NCI-H1092 treated with DMSO at 0.1 percent for 48 hours (cell line): ENCODE results near the gene PLCB1.

Source experiments
- DNase-seq: peaks from one replicate; lab custom pipeline; 2025; lab: John Stamatoyannopoulos, UW

PLCB1 gene

DNA sequence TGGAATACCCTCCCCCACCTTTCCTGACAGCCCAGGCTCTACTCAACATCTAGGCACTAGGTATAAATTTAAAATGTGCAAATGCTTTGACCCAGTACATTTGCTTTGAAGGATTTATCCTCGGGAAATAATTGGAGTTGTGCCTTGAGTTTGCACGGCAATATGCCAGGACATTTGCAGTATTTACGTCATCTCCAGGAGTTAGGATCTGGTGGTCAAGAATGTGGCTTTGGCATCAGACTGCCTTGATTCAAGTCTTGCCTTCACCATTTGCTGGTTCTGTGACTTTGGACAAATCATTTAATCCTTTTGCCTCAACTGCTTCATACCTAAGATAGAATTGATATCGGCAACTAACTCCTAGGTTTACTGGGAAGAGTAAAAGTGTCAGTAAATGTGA, 169.6 kb downstream of the PLCB1 start:
- no peak for DNase-seq

DNA sequence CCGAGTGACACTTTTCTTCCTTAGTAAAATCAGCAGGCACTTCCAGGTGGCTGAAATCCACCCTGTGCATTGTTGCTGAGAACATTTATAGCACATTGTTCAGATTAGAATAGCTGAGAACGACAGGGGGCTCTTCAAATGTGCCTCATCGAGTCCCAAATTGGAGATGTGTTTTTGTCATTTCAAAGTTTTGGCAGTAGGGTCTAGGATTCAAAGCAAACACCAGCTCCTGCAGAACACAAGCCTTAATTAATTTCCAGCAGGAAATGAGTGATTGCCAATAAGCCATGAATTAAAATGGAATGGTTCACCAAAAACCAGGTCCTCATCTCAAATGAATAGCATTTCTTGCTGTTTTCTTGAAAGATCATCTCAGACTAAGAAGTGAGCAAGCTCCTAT, 171.6 kb downstream of the PLCB1 start:
- DNase-seq, result no peak

DNA sequence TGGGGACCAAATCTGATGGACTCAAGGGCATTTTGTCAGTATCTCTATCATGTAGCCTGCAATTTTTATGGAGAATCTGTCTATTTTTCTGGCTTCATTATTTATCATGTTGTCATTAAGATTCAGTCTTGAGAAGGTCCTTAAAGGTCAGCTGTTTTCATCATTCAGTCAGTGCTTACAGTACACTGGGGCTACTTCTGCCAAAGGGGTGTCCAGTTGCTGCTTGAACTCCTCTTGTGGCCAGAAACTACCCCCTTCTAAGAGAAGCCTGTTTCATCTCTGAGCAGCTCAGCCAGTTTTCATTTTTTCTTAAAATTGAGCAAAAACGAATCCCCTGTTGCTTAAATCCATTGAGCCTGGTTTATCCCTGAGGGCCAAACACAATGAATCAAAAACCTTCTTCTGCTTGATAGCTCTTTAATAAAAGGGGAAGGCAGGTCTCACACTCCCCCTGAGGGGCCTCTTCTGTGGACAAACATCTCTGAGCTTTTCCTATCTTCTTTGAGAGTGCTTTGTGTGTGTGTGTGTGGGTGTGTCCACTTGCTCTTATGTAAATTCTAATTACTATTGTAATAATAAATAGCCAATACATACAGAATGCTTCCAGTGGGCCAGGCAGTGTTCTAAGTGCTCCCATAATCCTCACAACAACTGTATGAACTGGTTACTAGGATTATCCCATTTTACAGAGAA, 172.2 kb downstream of the PLCB1 start:
- DNase-seq, result no peak

DNA sequence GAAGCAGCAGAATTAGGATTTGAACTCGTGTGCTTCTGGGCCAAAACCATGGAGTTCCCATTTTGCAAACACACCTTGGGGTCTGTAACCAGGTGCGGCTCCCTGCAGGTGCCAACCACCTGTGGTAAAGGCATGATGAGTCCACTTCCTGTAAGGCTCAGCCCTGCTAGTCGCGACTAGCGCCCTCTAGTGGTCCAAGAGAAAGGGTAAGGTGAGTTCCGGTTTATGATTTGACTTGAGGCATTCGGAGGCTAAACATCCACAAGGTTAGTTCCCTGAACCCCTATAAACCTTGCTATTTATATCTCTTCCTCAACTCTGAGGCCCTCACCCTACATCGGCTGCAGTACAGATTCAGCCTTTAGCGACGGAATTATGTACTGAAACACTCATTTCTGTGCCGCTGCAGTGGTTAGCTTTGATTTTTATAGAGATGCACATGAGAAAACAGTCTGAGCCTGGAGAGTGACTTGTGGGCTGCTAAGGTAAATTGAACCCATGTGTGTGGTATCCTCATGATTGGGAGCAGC, 173.4 kb downstream of the PLCB1 start:
- peak; percentile 9 for DNase-seq

DNA sequence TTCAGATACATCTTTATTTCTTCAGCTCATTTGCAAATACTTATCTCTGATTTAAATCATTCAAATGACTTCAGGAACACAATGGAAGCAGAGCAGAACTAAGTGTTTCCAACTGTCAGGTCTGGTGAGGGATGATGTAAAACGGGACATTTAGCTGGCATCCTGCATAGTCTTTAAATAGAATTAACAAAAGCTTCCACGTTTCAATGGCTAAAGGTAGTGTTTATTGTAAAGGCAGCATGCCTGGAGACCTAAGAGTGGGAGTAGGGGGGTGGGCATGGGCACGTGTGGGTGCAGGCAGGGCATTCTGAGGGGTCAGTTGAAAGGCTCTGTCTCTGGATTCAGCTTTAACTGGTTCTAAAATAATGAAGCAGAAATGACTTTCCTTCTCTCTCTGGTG, 174.9 kb downstream of the PLCB1 start:
- DNase-seq, result no peak

DNA sequence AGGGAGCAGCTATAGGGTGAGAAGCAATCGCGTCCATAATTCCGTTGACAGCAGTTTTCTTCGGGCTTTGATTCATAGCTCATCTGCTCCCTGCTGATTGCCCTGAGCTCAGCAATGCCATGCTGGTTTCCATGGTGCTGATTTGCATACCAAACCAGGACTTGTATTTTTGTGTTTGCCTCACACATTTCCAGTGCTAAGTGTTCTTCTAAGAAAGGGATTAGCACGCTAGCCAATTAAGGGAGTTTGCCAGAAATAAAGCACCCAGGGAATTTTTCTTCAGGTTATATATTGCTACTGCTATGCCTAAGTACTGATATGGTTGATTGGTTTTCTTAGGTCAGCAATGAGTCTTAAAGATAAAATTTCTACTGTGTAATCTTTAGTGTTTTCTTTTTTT, 177.6 kb downstream of the PLCB1 start:
- DNase-seq, result no peak

DNA sequence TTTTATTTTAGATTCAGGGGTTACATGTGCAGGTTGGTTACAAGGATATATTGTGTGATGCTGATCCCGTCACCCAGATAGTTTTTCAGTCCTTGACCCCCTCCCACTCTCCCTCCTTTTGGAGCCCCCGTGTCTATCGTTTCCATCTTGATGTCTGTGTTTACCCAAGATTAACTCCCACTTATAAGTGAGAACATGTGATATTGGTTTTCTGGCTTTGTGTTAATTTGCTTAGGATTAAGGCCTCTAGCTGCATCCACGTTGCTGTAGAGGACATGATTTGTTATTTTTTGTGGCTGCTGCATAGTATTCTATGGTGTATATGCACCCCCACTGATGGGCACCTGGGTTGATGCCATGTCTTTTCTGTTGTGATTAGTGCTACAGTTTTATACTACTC, 178.6 kb downstream of the PLCB1 start:
- no peak for DNase-seq

DNA sequence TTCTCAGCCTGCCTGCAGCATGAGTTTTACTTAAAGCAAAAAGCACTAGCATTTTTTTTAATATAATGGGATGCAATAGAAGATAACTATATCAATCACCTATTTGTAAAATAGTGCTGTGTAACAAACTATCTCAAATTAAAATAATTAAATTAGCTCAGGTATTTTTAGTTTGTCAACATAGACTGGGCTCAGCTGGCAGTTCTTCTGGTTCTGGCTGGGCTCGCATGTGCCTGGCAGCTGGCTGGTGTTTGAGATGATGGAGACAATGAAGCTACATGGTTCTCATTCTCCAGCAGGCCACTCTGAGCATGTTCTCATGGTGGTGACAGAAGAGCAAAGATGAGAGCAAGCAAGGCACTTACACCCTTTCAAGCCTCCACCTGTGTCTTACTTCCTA, 181.0 kb downstream of the PLCB1 start:
- DNase-seq, result no peak

DNA sequence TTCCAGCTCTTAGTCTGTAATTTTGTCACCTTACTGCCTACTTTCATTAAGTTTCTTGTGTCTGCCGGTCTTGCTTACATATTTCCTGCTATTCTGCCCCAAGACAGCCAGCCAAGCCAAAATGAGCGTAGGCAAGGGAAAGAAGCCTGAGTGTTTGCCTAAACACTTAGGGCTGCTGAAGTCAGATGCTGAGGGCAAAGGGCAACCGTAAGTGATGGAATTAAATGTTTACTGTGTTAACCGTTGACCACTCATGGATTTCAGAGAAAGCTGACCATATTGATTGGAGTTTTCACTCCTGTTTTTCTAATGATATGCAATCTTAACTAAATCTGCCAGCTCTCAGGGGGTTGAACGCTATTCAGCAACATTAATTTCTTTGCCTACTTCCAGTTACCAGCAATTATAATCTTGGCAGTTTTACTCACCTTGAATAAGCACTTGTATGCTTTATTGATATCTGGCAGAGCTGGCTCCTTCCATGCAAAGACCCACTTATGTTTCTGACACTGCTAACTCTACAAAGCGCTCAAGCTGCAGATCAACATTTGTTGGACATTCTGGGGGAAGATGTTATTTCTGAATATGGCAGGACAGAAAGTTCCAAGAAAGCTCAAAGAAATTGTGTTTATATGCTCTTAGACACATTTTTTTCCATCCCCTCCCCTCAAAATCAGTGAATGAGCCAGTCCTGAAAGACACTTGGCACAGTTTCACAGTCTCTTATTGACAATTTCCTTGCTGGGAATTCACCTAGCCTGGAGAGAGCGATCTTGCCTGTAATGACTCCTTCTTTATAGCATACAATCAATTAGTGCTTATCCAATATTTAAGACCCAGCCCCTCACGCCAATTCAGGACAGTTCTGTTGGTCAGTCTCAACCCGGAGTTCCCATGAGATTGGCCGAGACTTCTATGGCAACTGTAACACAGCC, 183.8 kb downstream of the PLCB1 start:
- peak; percentile 45 for DNase-seq

DNA sequence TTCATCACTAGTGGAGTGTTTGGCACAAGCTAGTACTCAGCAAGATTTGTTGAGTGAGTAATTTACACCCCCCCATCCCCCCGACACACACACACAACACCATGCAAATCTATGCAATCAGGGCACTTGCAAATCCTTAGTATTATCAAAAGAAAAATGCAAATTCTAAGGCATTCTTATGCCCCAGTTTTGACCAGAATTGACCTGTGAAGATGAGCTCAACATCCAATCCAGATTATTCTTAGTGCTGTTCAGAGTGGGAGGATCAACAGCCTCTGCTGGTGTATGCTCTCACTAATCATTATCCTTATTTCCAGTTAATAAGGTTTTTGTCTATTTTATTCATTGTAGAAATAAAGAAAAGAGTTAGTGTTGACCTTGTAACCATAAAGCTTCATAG, 185.4 kb downstream of the PLCB1 start:
- DNase-seq, result no peak

DNA sequence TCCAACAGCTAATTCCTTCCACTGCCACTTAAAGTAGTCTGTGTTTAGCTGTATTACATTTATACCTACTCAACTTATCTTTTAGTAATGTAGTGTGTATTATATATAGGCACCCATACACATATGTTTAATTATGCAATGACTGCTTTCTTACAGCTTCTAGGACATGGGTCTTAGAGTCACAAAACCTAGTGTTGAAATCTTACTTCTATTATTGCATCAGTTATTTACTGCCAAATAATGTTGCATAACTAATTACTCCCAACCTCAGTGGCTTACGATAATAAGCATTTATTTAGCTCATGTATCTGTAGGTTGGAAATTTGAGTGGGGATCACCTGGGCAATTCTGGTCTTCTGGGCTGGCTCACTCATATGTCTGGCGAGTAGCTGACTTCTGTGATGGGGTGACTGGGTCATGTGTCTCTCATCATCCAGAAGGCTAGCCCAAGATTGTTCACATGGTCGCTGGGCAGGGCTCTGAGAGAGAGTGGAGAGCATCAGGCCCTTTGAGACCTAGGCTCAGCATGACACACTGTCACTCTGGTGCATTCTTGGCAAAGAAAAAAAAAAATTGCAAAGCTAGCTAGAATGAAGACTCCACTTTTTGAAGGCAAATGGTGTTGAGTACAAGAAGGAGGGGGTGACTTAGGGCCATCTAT, 187.0 kb downstream of the PLCB1 start:
- DNase-seq, result no peak

DNA sequence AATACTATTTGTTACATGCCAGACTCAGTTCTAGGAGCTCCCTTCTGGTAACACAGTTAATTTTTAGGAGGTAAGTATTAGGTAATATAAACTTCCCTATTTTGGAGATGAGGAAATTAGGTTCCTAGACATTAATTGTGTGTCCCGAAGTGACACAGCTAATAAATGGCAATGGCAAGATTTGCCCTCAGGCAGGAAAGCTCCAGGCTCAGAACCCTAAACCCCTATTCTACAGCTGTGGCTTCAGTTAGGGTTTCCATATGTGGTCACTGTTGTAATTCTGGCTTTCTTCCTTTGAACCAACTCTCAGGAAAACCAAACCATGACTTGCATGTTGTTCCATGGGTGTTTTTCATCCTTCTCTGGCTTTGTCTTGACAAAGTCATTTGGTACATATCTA, 188.2 kb downstream of the PLCB1 start:
- DNase-seq, result no peak

DNA sequence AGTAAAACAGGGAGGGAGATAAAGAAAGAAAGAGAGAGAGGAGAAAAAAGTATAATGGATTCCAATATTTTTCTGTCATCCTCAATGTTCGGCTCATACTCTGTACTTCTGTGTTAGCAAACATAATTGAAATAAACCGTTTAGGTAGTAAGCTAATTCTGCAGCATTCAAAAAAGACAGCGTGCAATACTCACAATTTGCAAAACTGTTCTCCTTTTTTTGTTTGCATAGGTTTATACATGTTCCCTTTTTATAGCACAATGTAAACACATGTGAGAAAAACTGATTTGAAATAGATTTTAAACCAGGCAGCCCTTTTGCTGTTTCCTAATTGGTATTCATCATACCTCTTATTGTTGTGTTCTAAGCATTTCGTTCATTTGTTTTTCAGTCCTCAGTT, 188.9 kb downstream of the PLCB1 start:
- no peak for DNase-seq

DNA sequence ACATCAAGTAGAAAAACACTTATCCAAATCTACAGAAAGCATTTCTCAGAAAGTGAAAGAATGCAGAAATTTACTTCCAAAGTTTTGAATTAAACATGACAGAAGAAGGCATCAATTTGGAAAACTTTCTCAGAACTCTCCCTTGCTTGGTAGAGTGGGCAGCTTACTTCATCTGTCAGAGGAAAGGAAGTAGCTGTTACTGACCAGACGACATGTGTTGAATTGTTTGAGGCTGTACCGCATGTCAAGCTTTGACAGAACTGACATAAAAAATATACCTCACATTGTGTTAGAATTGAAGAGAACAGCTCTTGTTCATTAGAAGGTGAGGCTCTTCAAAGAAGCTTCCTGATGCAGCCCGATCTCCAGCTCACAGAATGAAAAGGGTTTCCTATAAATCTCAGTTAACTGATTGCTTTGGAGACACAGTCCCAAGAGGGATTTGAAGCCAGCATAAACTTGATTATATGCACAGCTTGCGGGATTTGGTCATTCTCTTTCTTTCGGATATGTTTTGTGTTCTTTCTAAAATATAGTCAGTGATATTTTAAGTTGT, 190.7 kb downstream of the PLCB1 start:
- no peak for DNase-seq

DNA sequence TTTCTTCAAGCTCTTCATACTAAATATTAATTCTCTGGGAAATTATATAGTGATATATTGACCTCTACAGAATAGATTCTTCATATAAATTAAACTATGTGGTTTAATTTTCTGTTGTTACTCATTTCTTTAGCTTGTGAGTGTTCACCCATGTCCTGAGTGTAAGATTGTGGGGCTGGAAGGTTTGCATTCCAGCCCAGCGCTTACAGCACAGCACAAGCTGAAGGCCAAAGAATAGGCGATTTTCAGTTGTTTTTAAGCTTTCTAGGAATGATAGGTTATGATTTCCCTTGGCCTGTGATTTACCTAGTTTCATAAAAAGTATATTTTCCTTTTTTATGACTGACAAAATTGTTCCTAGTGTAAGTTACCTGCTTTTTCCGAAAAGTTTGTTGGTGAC, 194.1 kb downstream of the PLCB1 start:
- DNase-seq, result no peak

DNA sequence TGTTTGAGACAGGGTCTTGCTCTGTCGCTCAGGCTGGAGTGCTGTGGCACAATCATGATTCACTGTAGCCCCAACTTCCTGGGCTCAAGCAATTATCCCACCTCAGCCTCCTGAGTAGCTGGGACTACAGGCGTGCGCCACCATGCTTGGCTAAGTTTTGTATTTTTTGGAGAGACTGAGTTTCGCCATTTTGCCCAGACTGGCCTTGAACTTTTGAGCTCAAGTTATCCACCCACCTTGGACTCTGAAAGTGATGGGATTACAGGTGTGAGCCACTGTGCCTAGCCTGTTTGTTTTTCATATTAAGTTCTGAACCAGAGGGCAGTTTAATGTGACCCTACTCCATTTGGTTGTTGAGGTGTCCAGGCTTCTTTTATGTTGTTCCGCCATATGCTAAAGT, 194.8 kb downstream of the PLCB1 start:
- no peak for DNase-seq

DNA sequence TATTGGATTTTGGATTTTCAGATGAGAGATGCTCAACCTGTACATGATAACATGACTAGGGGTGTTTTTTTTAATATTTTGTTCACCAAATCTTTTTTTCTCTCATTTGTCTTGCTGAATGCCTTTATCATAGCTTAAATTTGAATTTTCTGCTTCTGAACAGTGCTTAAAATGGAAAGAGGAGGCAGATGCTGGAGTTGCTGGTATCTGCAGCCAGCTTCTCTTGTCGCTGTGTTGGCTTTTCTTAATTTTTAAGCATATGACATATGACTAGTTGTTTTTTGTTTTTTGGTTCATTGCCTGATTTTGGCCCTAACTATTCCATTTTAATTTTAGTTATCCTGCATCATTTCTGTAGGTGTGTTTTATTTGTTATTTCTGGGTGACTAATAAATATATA, 196.1 kb downstream of the PLCB1 start:
- DNase-seq, result no peak

DNA sequence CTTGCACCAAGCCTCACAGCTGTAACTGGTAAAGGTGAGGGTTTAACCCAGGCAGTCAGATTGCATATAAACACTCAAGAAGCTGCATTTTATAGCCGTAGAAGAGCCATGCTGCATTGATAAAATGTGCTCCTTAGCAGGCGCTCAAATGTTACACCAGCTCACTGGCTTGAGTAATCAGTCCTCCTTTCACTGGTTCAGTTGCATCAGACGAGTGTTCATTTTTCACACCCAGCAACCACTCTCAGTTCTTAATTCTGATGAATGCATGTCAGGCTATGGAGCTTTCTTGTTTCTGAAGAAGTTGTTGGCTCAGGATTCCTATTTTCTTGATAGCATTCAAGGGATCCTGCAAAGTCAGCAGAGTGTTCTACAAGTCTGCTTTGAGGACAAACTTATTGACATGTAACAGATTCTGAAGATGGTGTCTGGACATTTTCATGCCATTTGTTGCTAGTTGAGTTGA, 198.3 kb downstream of the PLCB1 start:
- DNase-seq, result no peak

DNA sequence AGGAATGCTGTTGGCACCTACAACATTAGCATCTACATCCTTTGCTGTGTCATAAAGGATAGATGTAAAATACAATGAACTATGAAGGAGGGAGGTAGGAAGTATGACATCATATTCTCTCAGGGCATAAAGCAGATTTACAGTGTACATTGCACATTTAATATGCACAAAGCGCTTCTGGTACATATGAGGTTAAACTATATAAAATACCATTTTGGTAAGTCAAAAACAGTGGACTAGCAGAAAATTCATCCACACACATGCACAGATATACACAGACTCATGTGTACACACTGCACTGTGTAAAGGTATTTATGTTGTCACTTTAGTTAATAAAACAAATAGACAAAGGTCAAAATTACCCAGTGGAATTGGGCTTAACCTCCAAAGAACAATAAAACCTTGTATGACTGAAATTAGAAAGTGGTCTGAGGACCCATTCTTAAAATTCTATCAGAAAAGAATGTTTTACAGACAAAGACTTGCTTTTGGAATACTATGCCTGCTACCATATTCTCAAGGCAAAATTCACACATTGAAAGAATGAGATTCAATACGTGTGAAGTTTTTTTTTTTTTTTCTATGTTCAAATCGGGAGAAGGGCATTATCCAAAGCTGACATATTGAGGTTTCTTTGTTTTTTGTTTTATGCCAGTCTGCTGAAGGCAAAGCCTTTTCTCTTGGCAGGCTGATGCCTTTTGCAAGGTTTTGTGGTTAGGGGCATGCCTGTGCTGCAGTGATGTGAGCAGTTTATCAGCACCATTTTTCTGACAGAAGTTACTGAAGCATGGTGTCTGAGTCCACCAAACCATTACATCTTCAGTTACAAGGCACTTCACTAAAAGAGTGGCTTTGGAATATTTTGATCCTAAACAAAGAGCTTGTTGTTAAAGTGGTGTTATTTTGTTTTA, 199.0 kb downstream of the PLCB1 start:
- no peak for DNase-seq

DNA sequence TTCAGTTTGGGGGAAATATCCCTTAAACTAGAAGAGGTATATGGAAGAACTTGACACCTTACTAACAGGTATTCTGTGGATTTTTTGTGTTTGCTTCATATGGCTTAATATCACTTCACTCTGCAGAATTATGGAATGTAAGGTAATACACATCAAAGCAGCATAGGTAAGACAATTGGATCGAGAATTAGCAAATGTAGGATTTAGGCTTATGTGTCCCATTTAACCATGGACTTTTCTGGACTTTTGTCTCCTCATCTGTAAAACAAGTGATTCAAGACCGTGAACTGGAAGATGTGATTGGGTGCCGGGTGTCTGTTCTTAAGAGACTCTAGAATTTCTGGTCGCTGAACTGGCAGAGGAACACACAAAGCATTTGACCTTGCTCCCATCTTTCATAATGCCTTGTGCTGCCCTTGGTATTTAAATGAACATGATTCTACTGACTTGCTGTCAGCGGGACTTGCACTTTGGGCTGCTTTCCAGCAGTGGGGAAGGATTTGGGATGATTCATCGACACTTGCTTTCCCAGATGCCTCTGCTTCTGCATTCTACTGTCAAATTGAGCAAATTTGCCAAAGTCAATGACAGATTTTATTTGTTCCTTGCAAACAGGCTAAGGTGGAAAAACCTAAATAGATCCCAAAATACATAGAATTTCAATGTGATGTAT, 199.8 kb downstream of the PLCB1 start:
- no peak for DNase-seq

DNA sequence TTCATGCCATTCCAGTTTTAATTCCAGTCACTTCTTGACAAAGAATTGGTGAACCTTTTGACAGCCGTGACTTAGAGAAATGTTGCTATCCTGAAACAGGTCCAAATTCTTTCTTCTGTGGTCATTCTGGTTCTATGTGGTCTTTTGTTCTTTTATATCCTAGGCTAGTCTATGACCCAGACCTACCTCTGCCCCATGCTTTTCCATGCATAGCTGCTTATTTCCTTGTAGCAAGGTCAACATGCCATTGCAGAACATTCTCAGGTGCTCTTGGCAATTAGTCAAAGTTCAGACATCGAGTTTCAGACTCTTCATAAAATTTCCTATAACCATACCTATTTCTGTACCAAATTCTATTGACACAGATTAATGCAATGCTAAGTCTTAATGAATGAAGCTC, 202.6 kb downstream of the PLCB1 start:
- DNase-seq, result no peak
